Colonic mucosa (tissue), 4 donors: ENCODE data around the gene ACRV1. TPM values are rescaled to one million over a fixed set of nuclear protein-coding genes. Genes with fewer than 3 reads are reported as not detected.

Experiments used
- DNase-seq: peaks from one replicate; pipeline ENCODE4 v3.0.0-alpha.2; 2020
- H3K27ac ChIP-seq: fragments of 200-600 bp; one replicate; pipeline ENCODE4 v1.8.0; 2021
- H3K27me3 ChIP-seq: fragments of 200-600 bp; one replicate; pipeline ENCODE4 v1.8.0; 2021
- H3K36me3 ChIP-seq: fragments of 200-600 bp; one replicate; pipeline ENCODE4 v1.8.0; 2021
- H3K4me1 ChIP-seq: fragments of 200-600 bp; one replicate; pipeline ENCODE4 v1.8.0; 2021; ENCODE audit warnings: mild to moderate bottlenecking
- H3K4me3 ChIP-seq: fragments of 200-600 bp; one replicate; pipeline ENCODE4 v1.8.0; 2021
- H3K9ac ChIP-seq, 2 donors: one replicate each; pipeline ENCODE4 v1.7.0; 2013; ENCODE audit warnings: control low read depth in 2 of 2, low read depth in 2 of 2, low read length in 2 of 2
- H3K9me3 ChIP-seq: fragments of 200-600 bp; one replicate; pipeline ENCODE4 v1.8.0; 2021
- CTCF ChIP-seq: fragments of 200-600 bp; IDR thresholded peaks from one replicate; pipeline ENCODE4 v1.8.0; 2022; ENCODE audit warnings: antibody characterized with exemption, mild to moderate bottlenecking
- intact Hi-C: fragments of 100-400 bp; cut with DNase I; formaldehyde crosslinking; loops from one replicate; pipeline ENCODE4 v1.14.1; 2022
- total RNA-seq, 2 donors: library from RNA; stranded (reverse); fragmentation: NEBNext Ultra II Directional in 1 of 2; extraction: Animal tissue kit (Norgen Biotek cat#: 25700) in 1 of 2; gene quantifications; one replicate each; pipeline ENCODE4 v1.2.1, GENCODE V29; 2021
- donor health status: healthy.
- donor health status: DM: no; HTN: no; CAD: no.
- donor health status: DM: no; HTN: no; CAD: no.

Gene ACRV1
- total RNA-seq, 2 donors from 2014 or later: not detected

DNA sequence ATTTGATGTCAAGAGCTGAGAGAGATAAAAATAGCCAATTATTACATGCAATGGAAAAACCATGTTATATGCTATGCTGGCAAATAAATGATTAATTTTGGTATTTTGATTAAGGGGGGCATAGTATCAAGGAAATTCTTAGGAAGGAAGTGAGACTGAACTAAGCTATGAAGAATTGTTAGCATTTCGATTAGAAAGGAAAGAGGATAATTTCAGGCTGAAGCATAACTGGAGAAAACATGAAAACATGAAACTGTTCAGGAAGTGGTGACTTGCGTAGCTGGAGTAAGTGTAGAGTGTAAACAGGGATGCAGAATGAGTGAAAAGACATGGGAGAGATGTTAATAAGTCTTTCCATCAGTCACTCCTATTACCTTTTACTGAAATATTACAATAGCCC, 6.4 kb downstream of the ACRV1 start:
- Histone ChIP-seq H3K9me3 (no peaks in the 10 kb centered on the region), H3K9ac (no peak overlapping the region), H3K4me1 (no peaks in the 10 kb centered on the region), H3K27ac (no peak overlapping the region), H3K4me3 (no peak overlapping the region), H3K27me3 (no peaks in the 10 kb centered on the region), H3K36me3 (no peaks in the 10 kb centered on the region)
- no peak for TF ChIP-seq CTCF
- intact Hi-C loops: no loop called here
- no peak for DNase-seq

DNA sequence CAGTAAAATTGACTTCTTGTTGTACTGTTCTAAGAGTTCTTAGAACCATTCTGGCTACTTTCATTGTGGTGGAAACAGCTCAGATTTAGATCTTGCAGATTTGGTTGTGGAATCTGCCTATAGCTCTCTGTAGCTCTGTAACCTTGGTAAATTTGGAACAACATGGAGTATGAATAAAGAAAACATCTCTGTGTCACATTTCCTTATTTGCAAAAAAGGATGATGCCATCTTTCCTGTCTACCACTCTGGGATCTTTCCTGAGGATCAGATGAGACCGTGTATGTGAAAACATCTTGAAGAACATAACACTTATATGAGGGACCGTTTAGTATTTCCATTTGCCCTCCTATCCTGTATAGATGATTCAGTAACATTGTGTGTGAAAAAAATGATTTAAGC, 9.1 kb downstream of the ACRV1 start:
- Histone ChIP-seq H3K27me3 (no peaks in the 10 kb centered on the region), H3K27ac (no peak overlapping the region), H3K9me3 (no peaks in the 10 kb centered on the region), H3K9ac (no peak overlapping the region), H3K36me3 (no peaks in the 10 kb centered on the region), H3K4me1 (no peaks in the 10 kb centered on the region), H3K4me3 (no peak overlapping the region)
- no peak for TF ChIP-seq CTCF
- intact Hi-C loops: no loop called here
- no peak for DNase-seq

- H3K4me1 ChIP-seq: no peaks in the 10 kb centered on the region
- no peak for DNase-seq
- H3K27me3 ChIP-seq: no peaks in the 10 kb centered on the region
- no peak overlapping the region for H3K9ac ChIP-seq
- no peak for TF ChIP-seq CTCF
- no peak overlapping the region for H3K27ac ChIP-seq
- intact Hi-C loops: no loop called here
- no peak overlapping the region for H3K4me3 ChIP-seq
- no peaks in the 10 kb centered on the region for H3K36me3 ChIP-seq
- no peaks in the 10 kb centered on the region for H3K9me3 ChIP-seq
Observed at GRCh38 chr11:125670172-125670571, 10.5 kb downstream of the ACRV1 start.

GRCh38 chr11:125667151-125667550, 13.5 kb downstream of the ACRV1 start:
- H3K36me3 ChIP-seq: no peaks in the 10 kb centered on the region
- H3K9me3 ChIP-seq: no peaks in the 10 kb centered on the region
- intact Hi-C loops: no loop called here
- no peak overlapping the region for H3K27ac ChIP-seq
- DNase-seq: no peak
- no peak overlapping the region for H3K9ac ChIP-seq
- H3K4me3 ChIP-seq: no peak overlapping the region
- H3K27me3 ChIP-seq: no peaks in the 10 kb centered on the region
- TF ChIP-seq CTCF: no peak
- no peaks in the 10 kb centered on the region for H3K4me1 ChIP-seq

- no peaks in the 10 kb centered on the region for H3K9me3 ChIP-seq
- no peaks in the 10 kb centered on the region for H3K36me3 ChIP-seq
- H3K27me3 ChIP-seq: no peaks in the 10 kb centered on the region
- intact Hi-C loops: no loop called here
- H3K4me3 ChIP-seq: no peak overlapping the region
- H3K9ac ChIP-seq: no peak overlapping the region
- no peaks in the 10 kb centered on the region for H3K4me1 ChIP-seq
- no peak for TF ChIP-seq CTCF
- no peak for DNase-seq
- no peak overlapping the region for H3K27ac ChIP-seq
Observed at GRCh38 chr11:125663910-125664309, 16.7 kb downstream of the ACRV1 start.

DNA sequence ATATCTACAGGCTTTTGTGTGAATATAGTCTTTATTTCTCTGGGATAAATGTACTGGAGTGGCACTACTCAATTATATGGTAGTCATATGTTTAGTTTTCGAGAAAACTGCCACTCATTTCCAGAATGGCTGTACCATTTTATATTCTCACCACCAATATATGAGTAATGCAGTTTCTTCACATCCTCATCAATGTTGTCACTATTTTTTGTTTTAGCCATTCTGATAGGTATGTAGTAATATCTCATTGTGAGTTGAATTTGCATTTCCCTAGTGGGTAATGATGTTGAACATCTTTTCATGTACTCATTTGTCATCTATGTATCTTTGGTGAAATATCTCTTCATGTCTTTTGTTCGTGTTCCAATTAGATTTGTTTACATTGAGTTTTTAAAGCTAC, 18.0 kb downstream of the ACRV1 start:
- Histone ChIP-seq H3K9ac (no peak overlapping the region), H3K27me3 (no peaks in the 10 kb centered on the region), H3K4me1 (no peaks in the 10 kb centered on the region), H3K27ac (no peak overlapping the region), H3K36me3 (no peaks in the 10 kb centered on the region), H3K4me3 (no peak overlapping the region), H3K9me3 (no peaks in the 10 kb centered on the region)
- no peak for TF ChIP-seq CTCF
- intact Hi-C loops: no loop called here
- DNase-seq: no peak
